Body of pancreas (tissue), 4 donors: ENCODE measurements around the gene TNFRSF8. TPM values are rescaled to one million over a fixed set of nuclear protein-coding genes. Genes with fewer than 3 reads are reported as not detected.
A peak's percentile ranks its signal among the peaks of the same experiment; 100 is the strongest.

ENCODE experiments used
- ATAC-seq: fragments of 150-250 bp; one replicate; pipeline ENCODE4 v1.9.1; 2016
- DNase-seq, 4 donors: peaks; one replicate each; pipeline ENCODE4 v3.0.0-alpha.2; 2019
- H3K27ac ChIP-seq, 4 donors: fragments of 200-600 bp; sonication (generic); 1 replicate in 3 of 4; 2 replicates in 1 of 4; pipeline versions ENCODE4 v1.5.1 to v1.6.1; 2016 to 2019; ENCODE audit warnings: mild to moderate bottlenecking in 1 of 4, mixed read lengths in 1 of 4, moderate library complexity in 1 of 4
- H3K27me3 ChIP-seq, 2 donors: fragments of 200-600 bp; sonication (generic); one replicate each; pipeline ENCODE4 v1.6.0; 2016; ENCODE audit warnings: mild to moderate bottlenecking in 1 of 2
- H3K36me3 ChIP-seq, 2 donors: fragments of 200-600 bp; sonication (generic); replicated peaks in 1 of 2; 2 replicates each; pipeline ENCODE4 v1.5.1; 2016; ENCODE audit warnings: low read depth in 2 of 2; ENCODE audit not compliant: insufficient read depth in 1 of 2
- H3K4me1 ChIP-seq: fragments of 200-600 bp; sonication (generic); one replicate; pipeline ENCODE4 v1.6.0; 2016
- H3K4me3 ChIP-seq, 2 donors: fragments of 200-600 bp; sonication (generic); 1 replicate in 1 of 2; 2 replicates in 1 of 2; pipeline ENCODE4 v1.5.1; 2016 to 2019
- H3K9me3 ChIP-seq, 3 donors: fragments of 200-600 bp; sonication (generic); 1 replicate in 2 of 3; 2 replicates in 1 of 3; pipeline ENCODE4 v1.5.1; 2016
- CTCF ChIP-seq, 7 experiments: fragments of 450-650 bp in 4 of 7; fragments of 200-600 bp in 3 of 7; sonication (generic) in 3 of 7; IDR thresholded peaks; one replicate each; pipeline ENCODE4 v1.5.1; 2016 to 2019; ENCODE audit warnings: antibody characterized with exemption in 7 of 7
- POLR2A ChIP-seq, 3 donors: fragments of 450-650 bp; IDR thresholded peaks; one replicate each; pipeline ENCODE4 v1.6.1; 2016; ENCODE audit warnings: antibody characterized with exemption in 3 of 3, mild to moderate bottlenecking in 2 of 3
- WGBS, 2 donors: methylation state at CpG; one replicate each; pipeline ENCODE4 v1.1.5; 2017; 5-methylcytosine and 5-hydroxymethylcytosine counted together
- intact Hi-C: fragments of 100-400 bp; cut with DNase I; formaldehyde crosslinking; loops from one replicate; pipeline ENCODE4 v1.15.1; 2023
- total RNA-seq, 2 donors: library from RNA; depleted of rRNA; stranded (reverse); fragments of >200 nt; gene quantifications; one replicate each; pipeline ENCODE4 v1.1.0, GENCODE V29; 2016

TNFRSF8 gene
- total RNA-seq, 2 donors from 2014 or later = not detected

- ATAC-seq (no peak), DNase-seq (no peak)
- intact Hi-C loops = no loop called here
- TF ChIP-seq CTCF (IDR thresholded peaks at IDR 0.05) (no peak), POLR2A (IDR thresholded peaks at IDR 0.05) (no peak)
- 78 to 84% methylated on average over 5 to 8 of the region's 8 CpGs for WGBS, 2 donors
- H3K4me3 ChIP-seq = no peak overlapping the region
- no peaks in the 10 kb centered on the region for H3K27me3 ChIP-seq
- peaks cover 5% of the 10 kb centered on the region for H3K4me1 ChIP-seq
- H3K9me3 ChIP-seq = peaks cover 0 to 5% (median 0%) of the 10 kb centered on the region in 3 donors
- H3K36me3 ChIP-seq = no peaks in the 10 kb centered on the region
- peak overlapping the region in 2 of 4 donors; percentile 19 to 39 for H3K27ac ChIP-seq
Measured at GRCh38 chr1:12147201-12147701, 84.1 kb downstream of the TNFRSF8 start.

GRCh38 chr1:12148160-12148957 lies 85.3 kb downstream of the TNFRSF8 start:
- H3K4me3 ChIP-seq = no peak overlapping the region
- TF ChIP-seq CTCF (IDR thresholded peaks at IDR 0.05) = no peak
- TF ChIP-seq POLR2A (IDR thresholded peaks at IDR 0.05) = no peak
- 55 to 65% methylated on average over 7 to 8 of the region's 8 CpGs for WGBS, 2 donors
- H3K27ac ChIP-seq = peak overlapping the region in 1 of 4 donors; percentile 19
- no peak for DNase-seq
- H3K9me3 ChIP-seq = peaks cover 0 to 5% (median 0%) of the 10 kb centered on the region in 3 donors
- intact Hi-C loops = no loop called here
- H3K36me3 ChIP-seq = no peaks in the 10 kb centered on the region
- H3K4me1 ChIP-seq = peaks cover 5% of the 10 kb centered on the region
- no peak for ATAC-seq
- no peaks in the 10 kb centered on the region for H3K27me3 ChIP-seq

- intact Hi-C loops = no loop called here
- no peak for TF ChIP-seq POLR2A (IDR thresholded peaks at IDR 0.05)
- no peak for TF ChIP-seq CTCF (IDR thresholded peaks at IDR 0.05)
- H3K4me1 ChIP-seq = peaks cover 5% of the 10 kb centered on the region
Measured at GRCh38 chr1:12148958-12149790, 86.1 kb downstream of the TNFRSF8 start.

GRCh38 chr1:12149791-12150175 lies 86.7 kb downstream of the TNFRSF8 start:
- peaks cover 0 to 5% (median 0%) of the 10 kb centered on the region in 3 donors for H3K9me3 ChIP-seq
- WGBS, 2 donors = 85 to 90% methylated on average over 6 of the region's 6 CpGs
- H3K27me3 ChIP-seq = no peaks in the 10 kb centered on the region
- ATAC-seq (no peak), DNase-seq (no peak)
- H3K36me3 ChIP-seq = no peaks in the 10 kb centered on the region
- intact Hi-C loops = no loop called here
- H3K27ac ChIP-seq = peak overlapping the region in 1 of 4 donors; percentile 48
- peaks cover 5% of the 10 kb centered on the region for H3K4me1 ChIP-seq
- no peak for TF ChIP-seq CTCF (IDR thresholded peaks at IDR 0.05)
- no peak for TF ChIP-seq POLR2A (IDR thresholded peaks at IDR 0.05)
- no peak overlapping the region for H3K4me3 ChIP-seq

More at GRCh38 chr1:12148958-12149790, 86.1 kb downstream of the TNFRSF8 start:
- Histone ChIP-seq H3K27me3 (no peaks in the 10 kb centered on the region), H3K9me3 (peaks cover 0 to 5% (median 0%) of the 10 kb centered on the region in 3 donors), H3K4me3 (no peak overlapping the region), H3K27ac (no peak overlapping the region), H3K36me3 (no peaks in the 10 kb centered on the region)
- ATAC-seq (no peak), DNase-seq (no peak)
- 81 to 90% methylated on average over 4 to 5 of the region's 5 CpGs for WGBS, 2 donors
